Fibroblast of mammary gland (primary cell): ENCODE results near the gene ZNF641.
A peak's percentile ranks its signal among the peaks of the same experiment; 100 is the strongest.
"Not testable (repeated sequence)": the region's sequence is repeated elsewhere in the genome, so short reads cannot be mapped to it uniquely, and the experiment has no call there.

Source experiments
- DNase-seq: peaks from one replicate; pipeline ENCODE4 v3.0.0-alpha.2; 2010; ENCODE audit warnings: low read depth
- H3K4me3 ChIP-seq: 2 replicates; pipeline ENCODE4 v1.5.1; 2011; ENCODE audit warnings: low read depth, mild to moderate bottlenecking, low read length, moderate library complexity; ENCODE audit not compliant: control insufficient read depth
- TF ChIP-seq, protein P1 (sequence below): conservative IDR thresholded peaks from 2 replicates; pipeline ENCODE4 v1.5.1; 2011; ENCODE audit warnings: low read depth, low read length, inconsistent platforms; ENCODE audit not compliant: control insufficient read depth, insufficient read depth

The ZNF641 gene

GRCh38 chr12:48339442-48340117 is 11.1 kb downstream of the ZNF641 start:
- no peak overlapping the region for H3K4me3 ChIP-seq
- DNase-seq: no peak
- TF ChIP-seq, protein P1, sequence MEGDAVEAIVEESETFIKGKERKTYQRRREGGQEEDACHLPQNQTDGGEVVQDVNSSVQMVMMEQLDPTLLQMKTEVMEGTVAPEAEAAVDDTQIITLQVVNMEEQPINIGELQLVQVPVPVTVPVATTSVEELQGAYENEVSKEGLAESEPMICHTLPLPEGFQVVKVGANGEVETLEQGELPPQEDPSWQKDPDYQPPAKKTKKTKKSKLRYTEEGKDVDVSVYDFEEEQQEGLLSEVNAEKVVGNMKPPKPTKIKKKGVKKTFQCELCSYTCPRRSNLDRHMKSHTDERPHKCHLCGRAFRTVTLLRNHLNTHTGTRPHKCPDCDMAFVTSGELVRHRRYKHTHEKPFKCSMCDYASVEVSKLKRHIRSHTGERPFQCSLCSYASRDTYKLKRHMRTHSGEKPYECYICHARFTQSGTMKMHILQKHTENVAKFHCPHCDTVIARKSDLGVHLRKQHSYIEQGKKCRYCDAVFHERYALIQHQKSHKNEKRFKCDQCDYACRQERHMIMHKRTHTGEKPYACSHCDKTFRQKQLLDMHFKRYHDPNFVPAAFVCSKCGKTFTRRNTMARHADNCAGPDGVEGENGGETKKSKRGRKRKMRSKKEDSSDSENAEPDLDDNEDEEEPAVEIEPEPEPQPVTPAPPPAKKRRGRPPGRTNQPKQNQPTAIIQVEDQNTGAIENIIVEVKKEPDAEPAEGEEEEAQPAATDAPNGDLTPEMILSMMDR: no peak

- DNase-seq: peak; percentile 7
- H3K4me3 ChIP-seq: no peak overlapping the region
- TF ChIP-seq, protein P1: peak; percentile 27
Measured at GRCh38 chr12:48336564-48336963, 14.2 kb downstream of the ZNF641 start.

- DNase-seq: no peak
- TF ChIP-seq, protein P1: no peak
- H3K4me3 ChIP-seq: no peak overlapping the region
Measured at GRCh38 chr12:48336061-48336460, 14.7 kb downstream of the ZNF641 start.

GRCh38 chr12:48334808-48335207 is 15.9 kb downstream of the ZNF641 start:
- H3K4me3 ChIP-seq: no peak overlapping the region
- TF ChIP-seq, protein P1: no peak
- no peak for DNase-seq

- H3K4me3 ChIP-seq, DNase-seq: not testable (repeated sequence)
Measured at GRCh38 chr12:48333680-48334079, 17.0 kb downstream of the ZNF641 start.

DNA sequence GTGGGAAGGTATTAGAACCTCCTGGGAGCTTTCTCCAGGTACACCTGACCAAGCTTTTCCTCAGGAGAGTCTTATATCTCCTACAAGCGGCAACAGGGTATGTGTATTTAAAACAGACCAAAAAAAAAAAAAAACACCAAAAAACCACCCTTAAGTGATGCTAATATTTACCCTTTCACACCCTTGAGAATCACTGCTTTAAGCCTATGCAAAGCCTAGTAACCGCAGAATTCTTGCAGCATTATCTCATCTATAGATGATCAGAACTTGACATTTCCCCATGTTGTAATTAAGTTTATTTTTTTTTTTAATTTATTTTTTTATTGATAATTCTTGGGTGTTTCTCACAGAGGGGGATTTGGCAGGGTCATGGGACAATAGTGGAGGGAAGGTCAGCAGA is 19.3 kb downstream of the ZNF641 start:
- no peak for DNase-seq
- H3K4me3 ChIP-seq: no peak overlapping the region
- TF ChIP-seq, protein P1: no peak

DNA sequence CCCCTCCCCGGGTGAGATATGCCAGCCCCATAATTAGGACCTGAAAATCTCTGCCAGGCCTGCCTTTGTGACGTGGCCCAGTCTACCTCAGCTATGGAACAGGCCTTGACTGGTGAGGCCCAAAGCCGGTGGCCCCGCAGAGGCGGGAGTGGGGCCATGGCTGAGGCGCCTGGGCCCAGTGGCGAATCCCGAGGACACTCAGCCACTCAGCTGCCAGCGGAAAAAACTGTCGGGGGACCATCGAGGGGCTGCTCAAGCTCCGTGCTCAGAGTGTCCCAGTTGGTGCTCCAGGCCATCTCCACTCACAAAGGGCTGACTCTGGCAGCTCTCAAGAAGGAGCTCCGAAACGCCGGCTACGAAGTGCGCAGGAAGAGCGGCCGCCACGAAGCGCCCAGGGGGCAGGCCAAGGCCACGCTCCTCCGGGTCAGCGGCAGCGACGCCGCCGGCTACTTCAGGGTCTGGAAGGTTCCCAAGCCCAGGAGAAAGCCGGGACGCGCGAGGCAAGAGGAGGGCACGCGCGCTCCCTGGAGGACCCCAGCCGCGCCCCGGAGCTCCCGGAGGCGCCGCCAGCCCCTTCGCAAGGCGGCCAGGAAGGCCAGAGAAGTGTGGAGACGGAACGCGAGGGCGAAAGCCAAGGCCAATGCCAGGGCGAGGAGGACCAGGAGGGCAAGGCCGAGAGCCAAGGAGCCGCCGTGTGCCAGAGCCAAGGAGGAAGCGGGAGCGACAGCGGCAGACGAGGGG is 21.4 kb downstream of the ZNF641 start:
- DNase-seq: no peak
- TF ChIP-seq, protein P1: no peak
- no peak overlapping the region for H3K4me3 ChIP-seq
